Vagina (tissue), 2 donors: Measurements from ENCODE around the gene MIOX. TPM values are rescaled to one million over a fixed set of nuclear protein-coding genes. Genes with fewer than 3 reads are reported as not detected.
A peak's percentile ranks its signal among the peaks of the same experiment; 100 is the strongest.

ENCODE experiments used
- DNase-seq, 2 donors: peaks; one replicate each; pipeline ENCODE4 v3.0.0-alpha.2; 2017; ENCODE audit errors: extremely low spot score in 2 of 2
- H3K27ac ChIP-seq: fragments of 200-600 bp; sonication (generic); one replicate; pipeline ENCODE4 v1.5.1; 2019
- H3K27me3 ChIP-seq: fragments of 200-600 bp; sonication (generic); one replicate; pipeline ENCODE4 v1.5.1; 2019
- H3K36me3 ChIP-seq, 2 donors: fragments of 200-600 bp; sonication (generic); one replicate each; pipeline ENCODE4 v1.5.1; 2017 to 2019
- H3K4me1 ChIP-seq: fragments of 200-600 bp; sonication (generic); one replicate; pipeline ENCODE4 v1.5.1; 2019
- H3K4me3 ChIP-seq, 2 donors: fragments of 200-600 bp; sonication (generic); 1 replicate in 1 of 2; 2 replicates in 1 of 2; pipeline ENCODE4 v1.5.1; 2016 to 2019
- H3K9me3 ChIP-seq: fragments of 200-600 bp; sonication (generic); one replicate; pipeline ENCODE4 v1.5.1; 2019
- POLR2A ChIP-seq, 2 donors: fragments of 450-650 bp; IDR thresholded peaks; one replicate each; pipeline ENCODE4 v1.6.1; 2017; ENCODE audit warnings: antibody characterized with exemption in 2 of 2, mild to moderate bottlenecking in 2 of 2, moderate library complexity in 2 of 2
- POLR2AphosphoS5 ChIP-seq, 2 donors: sonication (generic); formaldehyde crosslinking; IDR thresholded peaks; one replicate each; pipeline ENCODE4 v1.9.0; 2017; ENCODE audit warnings: antibody characterized with exemption in 2 of 2, mild to moderate bottlenecking in 2 of 2, low read depth in 1 of 2; ENCODE audit not compliant: insufficient read depth in 1 of 2
- intact Hi-C: fragments of 100-400 bp; cut with DNase I; formaldehyde crosslinking; loops from one replicate; pipeline ENCODE4 v1.15.1; 2023
- total RNA-seq: library from RNA; depleted of rRNA; stranded (reverse); fragments of >200 nt; gene quantifications from one replicate; pipeline ENCODE4 v1.2.3, GENCODE V29; 2016
- TF ChIP-seq, protein P1 (sequence below), 3 experiments: fragments of 450-650 bp in 2 of 3; fragments of 200-600 bp in 1 of 3; sonication (generic) in 1 of 3; IDR thresholded peaks; one replicate each; pipeline ENCODE4 v1.5.1; 2017 to 2019; ENCODE audit warnings: antibody characterized with exemption in 3 of 3, mild to moderate bottlenecking in 2 of 3, moderate library complexity in 2 of 3

The MIOX gene
- total RNA-seq, 1 donor from 2014 or later, result not detected

DNA sequence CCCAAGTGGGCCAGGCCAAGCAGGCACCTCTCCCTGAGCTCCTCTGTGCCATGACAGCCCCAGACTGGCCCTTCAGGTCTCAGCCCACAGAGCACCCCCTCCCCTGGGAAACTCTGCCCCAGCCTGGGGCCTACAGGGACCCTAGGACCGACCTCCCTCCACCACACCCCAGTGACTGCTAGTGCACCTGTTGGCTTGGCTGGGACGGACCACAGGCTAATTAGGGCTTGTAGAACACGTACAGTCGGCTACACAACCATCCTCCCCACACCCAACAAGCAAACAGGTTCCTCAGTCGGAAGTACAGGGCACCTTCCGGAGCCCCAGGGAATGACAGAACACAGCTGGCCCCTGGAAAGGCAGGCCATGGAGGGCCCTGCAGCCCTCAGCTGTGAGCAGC lies 16.2 kb upstream of the MIOX start:
- H3K27ac ChIP-seq, result peak overlapping the region; percentile 48
- intact Hi-C loops, result no loop called here
- TF ChIP-seq POLR2AphosphoS5 (IDR thresholded peaks at IDR 0.05; ENCODE audit: insufficient read depth in 1 of 2, low read depth in 1 of 2) (no peak), POLR2A (IDR thresholded peaks at IDR 0.05) (no peak)
- TF ChIP-seq, protein P1, sequence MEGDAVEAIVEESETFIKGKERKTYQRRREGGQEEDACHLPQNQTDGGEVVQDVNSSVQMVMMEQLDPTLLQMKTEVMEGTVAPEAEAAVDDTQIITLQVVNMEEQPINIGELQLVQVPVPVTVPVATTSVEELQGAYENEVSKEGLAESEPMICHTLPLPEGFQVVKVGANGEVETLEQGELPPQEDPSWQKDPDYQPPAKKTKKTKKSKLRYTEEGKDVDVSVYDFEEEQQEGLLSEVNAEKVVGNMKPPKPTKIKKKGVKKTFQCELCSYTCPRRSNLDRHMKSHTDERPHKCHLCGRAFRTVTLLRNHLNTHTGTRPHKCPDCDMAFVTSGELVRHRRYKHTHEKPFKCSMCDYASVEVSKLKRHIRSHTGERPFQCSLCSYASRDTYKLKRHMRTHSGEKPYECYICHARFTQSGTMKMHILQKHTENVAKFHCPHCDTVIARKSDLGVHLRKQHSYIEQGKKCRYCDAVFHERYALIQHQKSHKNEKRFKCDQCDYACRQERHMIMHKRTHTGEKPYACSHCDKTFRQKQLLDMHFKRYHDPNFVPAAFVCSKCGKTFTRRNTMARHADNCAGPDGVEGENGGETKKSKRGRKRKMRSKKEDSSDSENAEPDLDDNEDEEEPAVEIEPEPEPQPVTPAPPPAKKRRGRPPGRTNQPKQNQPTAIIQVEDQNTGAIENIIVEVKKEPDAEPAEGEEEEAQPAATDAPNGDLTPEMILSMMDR (IDR thresholded peaks at IDR 0.05), result no peak
- H3K4me1 ChIP-seq, result peaks cover 69% of the 10 kb centered on the region
- no peaks in the 10 kb centered on the region for H3K27me3 ChIP-seq
- H3K36me3 ChIP-seq, result peaks cover 0 to 27% of the 10 kb centered on the region in 2 donors
- H3K4me3 ChIP-seq, result no peak overlapping the region
- H3K9me3 ChIP-seq, result no peaks in the 10 kb centered on the region
- DNase-seq, result no peak

DNA sequence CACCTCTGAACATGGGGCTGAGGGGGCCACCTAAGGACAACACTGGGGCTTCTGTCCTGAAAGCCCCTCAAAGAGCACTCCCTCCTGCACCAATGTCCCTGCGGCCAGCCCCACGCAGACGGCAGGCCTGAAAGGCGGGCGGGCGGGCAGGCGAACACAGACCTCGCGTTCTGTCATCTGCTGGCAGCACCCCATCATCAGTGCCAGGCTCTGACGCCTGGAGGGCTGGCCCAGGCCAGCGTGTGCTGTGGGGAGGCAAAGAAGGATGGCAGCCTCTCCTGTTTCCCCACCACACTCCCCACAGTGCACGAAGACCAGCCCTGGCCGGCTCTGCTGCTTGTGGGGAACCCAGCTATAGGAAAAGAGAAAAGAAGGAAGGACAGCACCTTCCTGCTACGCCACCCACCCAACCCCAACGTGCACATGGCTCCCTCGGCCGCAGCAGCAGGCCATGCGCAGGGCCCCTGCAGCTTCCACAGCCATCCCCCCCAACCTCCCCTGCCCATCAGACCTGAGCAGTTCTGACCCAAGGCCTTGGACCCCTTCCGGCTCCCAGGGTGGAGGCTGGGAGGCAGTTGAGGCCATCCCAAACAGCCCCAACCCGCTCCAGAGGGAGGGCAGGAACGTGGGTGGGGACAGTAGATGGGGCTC lies 15.3 kb upstream of the MIOX start:
- intact Hi-C loops, result no loop called here
- Histone ChIP-seq H3K4me1 (peaks cover 73% of the 10 kb centered on the region), H3K27ac (no peak overlapping the region), H3K27me3 (no peaks in the 10 kb centered on the region), H3K36me3 (peaks cover 0 to 18% of the 10 kb centered on the region in 2 donors), H3K9me3 (no peaks in the 10 kb centered on the region), H3K4me3 (no peak overlapping the region)
- no peak for TF ChIP-seq POLR2A (IDR thresholded peaks at IDR 0.05)
- no peak for TF ChIP-seq POLR2AphosphoS5 (IDR thresholded peaks at IDR 0.05; ENCODE audit: insufficient read depth in 1 of 2, low read depth in 1 of 2)
- TF ChIP-seq, protein P1 (IDR thresholded peaks at IDR 0.05), result no peak
- no peak for DNase-seq

DNA sequence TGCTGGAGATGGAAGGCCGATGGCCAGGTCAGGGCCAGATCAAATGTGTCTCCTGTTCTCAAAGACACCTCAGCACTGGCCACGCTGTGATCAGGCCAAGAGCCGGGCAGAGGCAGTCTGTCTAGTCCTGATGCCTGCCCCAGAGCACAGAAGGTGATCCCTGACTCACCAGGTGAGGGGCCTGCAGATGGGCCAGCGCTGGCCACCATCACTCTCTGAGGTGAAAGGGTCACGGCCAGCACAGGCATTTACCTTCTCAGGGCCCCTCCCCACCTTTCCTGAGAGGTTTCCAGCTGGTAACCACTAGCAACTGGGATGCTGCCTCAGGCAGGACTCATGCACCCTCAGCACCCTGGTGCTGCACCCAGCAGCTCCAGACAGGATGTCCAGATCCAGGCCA lies 14.7 kb upstream of the MIOX start:
- TF ChIP-seq POLR2A (IDR thresholded peaks at IDR 0.05), result no peak
- TF ChIP-seq POLR2AphosphoS5 (IDR thresholded peaks at IDR 0.05; ENCODE audit: insufficient read depth in 1 of 2, low read depth in 1 of 2), result no peak
- TF ChIP-seq, protein P1 (IDR thresholded peaks at IDR 0.05), result no peak
- Histone ChIP-seq H3K4me1 (peaks cover 73% of the 10 kb centered on the region), H3K27ac (no peak overlapping the region), H3K36me3 (peaks cover 0 to 12% of the 10 kb centered on the region in 2 donors), H3K9me3 (no peaks in the 10 kb centered on the region), H3K4me3 (no peak overlapping the region), H3K27me3 (no peaks in the 10 kb centered on the region)
- no peak for DNase-seq
- intact Hi-C loops, result no loop called here

GRCh38 chr22:50473088-50473487 lies 13.6 kb upstream of the MIOX start:
- Histone ChIP-seq H3K27ac (no peak overlapping the region), H3K9me3 (no peaks in the 10 kb centered on the region), H3K4me1 (peaks cover 70% of the 10 kb centered on the region), H3K27me3 (no peaks in the 10 kb centered on the region), H3K36me3 (peaks cover 0 to under 1% of the 10 kb centered on the region in 2 donors), H3K4me3 (peak overlapping the region; percentile 89 to 98)
- intact Hi-C loops, result no loop called here
- TF ChIP-seq POLR2A (IDR thresholded peaks at IDR 0.05), result no peak
- no peak for TF ChIP-seq POLR2AphosphoS5 (IDR thresholded peaks at IDR 0.05; ENCODE audit: insufficient read depth in 1 of 2, low read depth in 1 of 2)
- TF ChIP-seq, protein P1 (IDR thresholded peaks at IDR 0.05), result no peak
- DNase-seq, result no peak
